Heart right ventricle (tissue), 16 donors: ENCODE measurements around the gene C13orf46. TPM values are rescaled to one million over a fixed set of nuclear protein-coding genes. Genes with fewer than 3 reads are reported as not detected.
"Not testable (repeated sequence)": the region's sequence is repeated elsewhere in the genome, so short reads cannot be mapped to it uniquely, and the experiment has no call there.

ENCODE experiments used
- ATAC-seq, 8 donors: fragments of 200-7000 bp; cut with Tn5 transposase; one replicate each; pipeline ENCODE4 v1.9.1; 2020; ENCODE audit warnings: mild to moderate bottlenecking in 8 of 8, moderate library complexity in 8 of 8, moderate number of reproducible peaks in 1 of 8
- DNase-seq, 2 donors: peaks; one replicate each; pipeline ENCODE4 v3.0.0-alpha.2; 2020
- H3K27ac ChIP-seq, 10 donors: fragments of 200-600 bp; sonication (generic) in 2 of 10; one replicate each; pipeline versions ENCODE4 v1.5.0 to v1.8.0; 2020 to 2022; ENCODE audit warnings: mild to moderate bottlenecking in 3 of 10
- H3K27me3 ChIP-seq, 7 donors: fragments of 200-600 bp; one replicate each; pipeline ENCODE4 v1.8.0; 2021 to 2022; ENCODE audit warnings: mild to moderate bottlenecking in 2 of 7
- H3K36me3 ChIP-seq, 9 donors: fragments of 200-600 bp; sonication (generic) in 1 of 9; one replicate each; pipeline versions ENCODE4 v1.5.0 to v1.8.0; 2020 to 2022; ENCODE audit warnings: mild to moderate bottlenecking in 2 of 9
- H3K4me1 ChIP-seq, 9 donors: fragments of 200-600 bp; sonication (generic) in 1 of 9; one replicate each; pipeline versions ENCODE4 v1.5.0 to v1.8.0; 2020 to 2022; ENCODE audit warnings: mild to moderate bottlenecking in 4 of 9
- H3K4me3 ChIP-seq, 10 donors: fragments of 200-600 bp; sonication (generic) in 2 of 10; one replicate each; pipeline versions ENCODE4 v1.5.0 to v1.8.0; 2020 to 2022; ENCODE audit warnings: mild to moderate bottlenecking in 7 of 10, moderate library complexity in 2 of 10
- H3K9me3 ChIP-seq, 11 donors: fragments of 200-600 bp in 10 of 11; sonication (generic) in 2 of 11; one replicate each; pipeline versions ENCODE4 v1.5.0 to v1.8.0; 2013 to 2022; ENCODE audit warnings: mild to moderate bottlenecking in 2 of 11, control low read depth in 1 of 11, moderate library complexity in 1 of 11
- CTCF ChIP-seq, 9 donors: fragments of 200-600 bp; sonication (generic) in 2 of 9; IDR thresholded peaks; one replicate each; pipeline versions ENCODE4 v1.5.0 to v1.8.0; 2021 to 2022; ENCODE audit warnings: antibody characterized with exemption in 9 of 9, mild to moderate bottlenecking in 5 of 9, moderate library complexity in 1 of 9
- WGBS, 2 donors: extraction: QIAGEN DNeasy Blood & Tissue Kit; methylation state at CpG; one replicate each; pipeline ENCODE4 v1.1.7; 2013; ENCODE audit warnings: inconsistent platforms in 1 of 2; 5-methylcytosine and 5-hydroxymethylcytosine counted together
- intact Hi-C, 10 donors: fragments of 100-400 bp; cut with DNase I; formaldehyde crosslinking; loops; one replicate each; pipeline versions ENCODE4 v1.11.1 to v1.14.2; 2022
- polyA plus RNA-seq, 2 donors: library from polyadenylated mRNA; stranded (reverse); fragments of 200-250 nt; gene quantifications; one replicate each; pipeline ENCODE4 v1.2.3, GENCODE V29; 2013
- total RNA-seq, 10 donors: library from RNA; stranded (reverse); fragmentation: NEBNext Ultra II Directional in 3 of 10; extraction: Animal tissue kit (Norgen Biotek cat#: 25700) in 3 of 10; gene quantifications; one replicate each; pipeline versions ENCODE4 v1.2.1 to v1.2.4, GENCODE V29; 2021 to 2023
- donor health status: Arrhythmogenic right ventricular cardiomyopathy.
- donor health status: ischemic (EF 13 %, LVEDD 7.1; RV severe dilation, severe dysfunction).
- donor health status: healthy with polysubstance abuse.
- donor health status: DM: no; HTN: yes; CAD: no.
- donor health status: DM: no; HTN: no; CAD: no.
- donor health status: ischemic (EF 25% LVEDD 6.9; RV normal size, moderate dysfunction).
- donor health status: ischemic (EF 25% LVEDD 5.7; RV mildly dilated, moderate dysfunction).
- donor health status: healthy.
- donor health status: DM: yes; HTN: yes; CAD: no.
- donor health status: Ischemic cardiomyopathy.
- donor health status: ischemic (EF 35%, LVEDD 5.7; RV mildly dilated, moderate dysfunction).
- donor health status: nonischemic (EF 11% LVEDD 7.7; RV severe dilation, severe dysfunction).
- donor health status: DM: yes; HTN: yes; CAD: no.
- donor health status: PGD.
- donor health status: ischemic (EF 29% LVEDD 5.4; RV normal size, mild dysfunction).
- donor health status: nonischemic (EF 23%, LVEDD 6.1; RV moderate dilation, normal function).

The C13orf46 gene
- total and polyA plus RNA-seq, 12 donors: 0.09 to 0.80 (median 0.23) TPM

GRCh38 chr13:113991676-113992179, 17.9 kb upstream of the C13orf46 start:
- peak overlapping the region in 1 of 10 donors; percentile 13 for H3K27ac ChIP-seq
- intact Hi-C loops: loop anchor here in 2 of 10 donors (10.0 kb wide), 2 partner anchors 73 to 143 kb away; partner anchors contain the start of gene RASA3 (in 1 of the 2)
- H3K4me3 ChIP-seq: peak overlapping the region in 2 of 10 donors; percentile 13 to 28
- peaks cover 0 to 18% (median 11%) of the 10 kb centered on the region in 9 donors for H3K4me1 ChIP-seq
- no peaks in the 10 kb centered on the region for H3K27me3 ChIP-seq
- DNase-seq: no peak
- TF ChIP-seq CTCF (IDR thresholded peaks at IDR 0.05): no peak
- peaks cover 0 to 65% (median 10%) of the 10 kb centered on the region in 9 donors for H3K36me3 ChIP-seq
- WGBS, 2 donors: 80 to 88% methylated on average over 11 of the region's 11 CpGs
- no peak for ATAC-seq
- H3K9me3 ChIP-seq: no peaks in the 10 kb centered on the region

GRCh38 chr13:113991191-113991669, 17.4 kb upstream of the C13orf46 start:
- ATAC-seq: peak in 6 of 8 donors; percentile 42 to 73 (median 46)

GRCh38 chr13:113990321-113990837, 16.5 kb upstream of the C13orf46 start:
- H3K36me3 ChIP-seq: peaks cover 0 to 56% (median 4%) of the 10 kb centered on the region in 9 donors
- 95 to 97% methylated on average over 9 of the region's 9 CpGs for WGBS, 2 donors
- TF ChIP-seq CTCF (IDR thresholded peaks at IDR 0.05): no peak
- H3K9me3 ChIP-seq: no peaks in the 10 kb centered on the region
- DNase-seq: peak in 1 of 2 donors; percentile 1
- no peak overlapping the region for H3K27ac ChIP-seq
- H3K27me3 ChIP-seq: no peaks in the 10 kb centered on the region
- no peak overlapping the region for H3K4me3 ChIP-seq
- H3K4me1 ChIP-seq: peaks cover 0 to 18% (median 11%) of the 10 kb centered on the region in 9 donors
- ATAC-seq: peak in 1 of 8 donors; percentile 35
- intact Hi-C loops: loop anchor here in 2 of 10 donors (10.0 kb wide), 2 partner anchors 74 to 144 kb away; partner anchors contain the start of gene RASA3 (in 1 of the 2)

More at GRCh38 chr13:113991191-113991669, 17.4 kb upstream of the C13orf46 start:
- H3K4me3 ChIP-seq: no peak overlapping the region
- no peaks in the 10 kb centered on the region for H3K9me3 ChIP-seq
- H3K4me1 ChIP-seq: peaks cover 0 to 18% (median 11%) of the 10 kb centered on the region in 9 donors
- no peaks in the 10 kb centered on the region for H3K27me3 ChIP-seq
- 36 to 54% methylated on average over 8 to 10 of the region's 10 CpGs for WGBS, 2 donors
- no peak overlapping the region for H3K27ac ChIP-seq
- intact Hi-C loops: loop anchor here in 2 of 10 donors (10.0 kb wide), 2 partner anchors 74 to 144 kb away; partner anchors contain the start of gene RASA3 (in 1 of the 2)
- peaks cover 0 to 60% (median 7%) of the 10 kb centered on the region in 9 donors for H3K36me3 ChIP-seq
- no peak for TF ChIP-seq CTCF (IDR thresholded peaks at IDR 0.05)
- peak in 1 of 2 donors; percentile 8 for DNase-seq

- Histone ChIP-seq H3K27me3 (no peaks in the 10 kb centered on the region), H3K27ac (no peak overlapping the region), H3K36me3 (peaks cover 0 to 50% (median 4%) of the 10 kb centered on the region in 9 donors), H3K9me3 (no peaks in the 10 kb centered on the region), H3K4me1 (peaks cover 0 to 14% (median 11%) of the 10 kb centered on the region in 9 donors), H3K4me3 (no peak overlapping the region)
- 91 to 96% methylated on average over 8 of the region's 8 CpGs for WGBS, 2 donors
- ATAC-seq: no peak
- TF ChIP-seq CTCF (IDR thresholded peaks at IDR 0.05): no peak
- DNase-seq: no peak
- intact Hi-C loops: loop anchor here in 2 of 10 donors (10.0 kb wide), 2 partner anchors 75 to 145 kb away; partner anchors contain the start of gene RASA3 (in 1 of the 2)
These were observed 15.9 kb upstream of the C13orf46 start for GRCh38 chr13:113989585-113990300.

GRCh38 chr13:113988859-113989258, 15.0 kb upstream of the C13orf46 start:
- Histone ChIP-seq H3K36me3 (peaks cover 0 to 42% (median 4%) of the 10 kb centered on the region in 9 donors), H3K4me1 (peaks cover 0 to 14% (median 11%) of the 10 kb centered on the region in 9 donors)
- H3K27me3 ChIP-seq, H3K9me3 ChIP-seq, DNase-seq, H3K27ac ChIP-seq, H3K4me3 ChIP-seq, ATAC-seq, intact Hi-C loops: not testable (repeated sequence)
- WGBS, 2 donors: 99 to 100% methylated on average over 6 of the region's 6 CpGs
